ENCODE measurements around the gene SREBF2.

DNA sequence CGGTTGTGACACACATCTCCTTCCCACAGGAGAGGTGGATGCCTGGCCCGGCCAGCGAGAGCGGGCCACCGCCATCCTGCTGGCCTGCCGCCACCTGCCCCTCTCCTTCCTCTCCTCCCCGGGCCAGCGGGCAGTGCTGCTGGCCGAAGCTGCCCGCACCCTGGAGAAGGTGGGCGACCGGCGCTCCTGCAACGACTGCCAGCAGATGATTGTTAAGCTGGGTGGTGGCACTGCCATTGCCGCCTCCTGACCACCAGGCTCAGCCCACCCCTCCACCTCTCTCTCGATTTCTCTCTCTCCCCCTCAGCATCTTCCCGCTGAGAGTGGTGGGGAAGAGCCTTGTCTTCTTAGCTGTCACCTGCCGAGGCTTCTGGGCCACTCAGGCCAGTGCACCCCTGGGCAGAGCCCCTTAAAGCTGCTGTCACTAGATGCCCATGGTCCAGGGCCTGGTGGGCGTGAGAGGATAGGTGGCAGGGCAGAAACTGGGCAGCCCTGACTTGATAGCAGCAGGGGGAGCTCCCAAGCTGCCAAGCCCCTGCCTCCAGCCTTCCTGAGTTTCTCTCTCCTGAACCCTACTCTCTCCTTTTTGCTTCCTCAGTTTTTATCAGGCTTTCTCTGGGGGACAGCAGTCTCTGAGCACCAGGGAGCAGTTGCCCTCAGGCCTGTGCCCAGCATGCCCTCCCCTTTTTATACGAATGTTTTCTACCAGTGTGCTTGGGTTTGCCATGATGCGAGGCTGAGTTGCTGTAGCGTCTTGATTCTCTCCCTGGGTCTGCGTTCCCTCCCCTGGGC, 72.7 kb downstream of the SREBF2 start:
- TF ChIP-seq DNMT1 (IDR thresholded peaks at IDR 0.05), result no peak
- TF ChIP-seq HDAC2 (IDR thresholded peaks at IDR 0.05), result no peak
- TF ChIP-seq, protein P1, sequence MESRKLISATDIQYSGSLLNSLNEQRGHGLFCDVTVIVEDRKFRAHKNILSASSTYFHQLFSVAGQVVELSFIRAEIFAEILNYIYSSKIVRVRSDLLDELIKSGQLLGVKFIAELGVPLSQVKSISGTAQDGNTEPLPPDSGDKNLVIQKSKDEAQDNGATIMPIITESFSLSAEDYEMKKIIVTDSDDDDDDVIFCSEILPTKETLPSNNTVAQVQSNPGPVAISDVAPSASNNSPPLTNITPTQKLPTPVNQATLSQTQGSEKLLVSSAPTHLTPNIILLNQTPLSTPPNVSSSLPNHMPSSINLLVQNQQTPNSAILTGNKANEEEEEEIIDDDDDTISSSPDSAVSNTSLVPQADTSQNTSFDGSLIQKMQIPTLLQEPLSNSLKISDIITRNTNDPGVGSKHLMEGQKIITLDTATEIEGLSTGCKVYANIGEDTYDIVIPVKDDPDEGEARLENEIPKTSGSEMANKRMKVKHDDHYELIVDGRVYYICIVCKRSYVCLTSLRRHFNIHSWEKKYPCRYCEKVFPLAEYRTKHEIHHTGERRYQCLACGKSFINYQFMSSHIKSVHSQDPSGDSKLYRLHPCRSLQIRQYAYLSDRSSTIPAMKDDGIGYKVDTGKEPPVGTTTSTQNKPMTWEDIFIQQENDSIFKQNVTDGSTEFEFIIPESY (CRISPR knock-in tag; IDR thresholded peaks at IDR 0.05), result no peak
- no peak for TF ChIP-seq CTCF (IDR thresholded peaks at IDR 0.05 in 2 of 3, conservative IDR thresholded peaks at IDR 0.05 in 1 of 3; ENCODE audit: insufficient read depth in 2 of 3, low read depth in 1 of 3, low read length in 3 of 3)
- TF ChIP-seq ZSCAN29 (IDR thresholded peaks at IDR 0.05), result no peak
- no peak for TF ChIP-seq BRCA1 (IDR thresholded peaks at IDR 0.05)
- TF ChIP-seq BRCA1 (CRISPR knock-in tag; IDR thresholded peaks at IDR 0.05), result no peak
- TF ChIP-seq SMAD4 (CRISPR knock-in tag; conservative IDR thresholded peaks at IDR 0.05), result no peak
- TF ChIP-seq ATF1 (CRISPR knock-in tag; IDR thresholded peaks at IDR 0.05), result no peak
- no peak for TF ChIP-seq ATF1 (tag; IDR thresholded peaks at IDR 0.05)
- no peak for TF ChIP-seq NBN (IDR thresholded peaks at IDR 0.05; ENCODE audit: low read depth)
- TF ChIP-seq RAD21 (CRISPR knock-in tag; conservative IDR thresholded peaks at IDR 0.05 in 1 of 2, IDR thresholded peaks at IDR 0.05 in 1 of 2), result no peak
- no peak for TF ChIP-seq ZNF431 (CRISPR knock-in tag; IDR thresholded peaks at IDR 0.05)
- no peak for TF ChIP-seq NCOA2 (IDR thresholded peaks at IDR 0.05; ENCODE audit: partially characterized antibody in 2 of 2)
- no peak for TF ChIP-seq NFRKB (IDR thresholded peaks at IDR 0.05; ENCODE audit: low read depth)
